ENCODE measurements around the gene PRSS21.

PRSS21 gene

DNA sequence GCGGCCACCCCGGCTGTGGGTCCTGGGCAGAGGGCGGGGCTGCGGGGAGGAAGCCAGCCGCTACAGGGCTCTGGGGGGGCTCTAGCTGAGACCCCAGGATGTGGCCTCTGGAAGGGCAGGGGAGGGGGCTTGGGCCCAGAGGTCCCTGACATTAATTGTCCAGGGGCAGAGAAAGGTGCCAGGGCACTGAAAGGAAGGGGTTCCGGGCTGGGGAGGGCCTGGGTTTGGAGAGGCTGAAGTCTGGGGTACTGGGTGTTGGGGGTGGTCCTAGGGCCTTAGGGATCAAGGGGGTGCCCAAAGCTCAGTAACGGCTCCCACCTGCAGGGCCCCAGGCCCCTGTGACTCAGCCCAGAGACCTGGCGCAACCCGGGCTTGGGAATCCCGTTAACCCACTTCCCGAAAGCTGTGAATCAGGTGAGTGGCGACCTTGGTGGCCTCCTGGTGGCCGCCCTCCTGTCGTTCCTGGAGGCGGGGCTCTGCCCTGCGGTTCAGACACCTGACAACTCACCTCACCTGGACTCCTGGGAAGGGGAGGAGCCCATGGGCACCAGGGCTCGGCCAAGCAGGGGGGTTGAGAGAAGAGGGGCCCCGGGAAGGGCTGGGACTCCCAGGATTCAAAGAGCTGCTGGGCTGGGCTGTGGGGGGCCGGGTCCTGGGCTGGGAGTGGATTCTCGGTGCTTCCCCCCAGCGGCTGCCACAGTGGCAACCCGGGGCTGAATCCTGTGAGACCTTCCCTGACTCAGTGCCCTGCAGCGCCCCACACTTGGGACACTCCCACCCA lies 41.4 kb downstream of the PRSS21 start:
- no peak overlapping the region for H3K27ac ChIP-seq (ENCODE audit: low read depth, low read length)
- no peaks in the 10 kb centered on the region for H3F3A ChIP-seq (ENCODE audit: control insufficient read depth, insufficient read depth)
- no peaks in the 10 kb centered on the region for H4K20me1 ChIP-seq (ENCODE audit: control insufficient read depth, insufficient read depth, low read depth, low read length)
- TF ChIP-seq EZH2phosphoT487 (IDR thresholded peaks at IDR 0.05; ENCODE audit: borderline replicate concordance, low read length) (no peak), CTCF (IDR thresholded peaks at IDR 0.05; ENCODE audit: low read depth, low read length, poor library complexity, severe bottlenecking) (no peak)
- H3K36me3 ChIP-seq (ENCODE audit: control insufficient read depth, low read length): no peaks in the 10 kb centered on the region
- no peak overlapping the region for H3K4me2 ChIP-seq (ENCODE audit: low read length)
- no peaks in the 10 kb centered on the region for H3K79me2 ChIP-seq (ENCODE audit: control insufficient read depth, low read length)
- no peaks in the 10 kb centered on the region for H3K9me2 ChIP-seq (replicated peaks; ENCODE audit: control insufficient read depth, low read length)
- no peak overlapping the region for H3K4me3 ChIP-seq (ENCODE audit: low read length)
- no peaks in the 10 kb centered on the region for H3K27me3 ChIP-seq (ENCODE audit: control insufficient read depth, low read length)
- peaks cover 12% of the 10 kb centered on the region for H3K9me3 ChIP-seq (ENCODE audit: control insufficient read depth, insufficient read depth, low read length)
- no peaks in the 10 kb centered on the region for H3K4me1 ChIP-seq (ENCODE audit: control insufficient read depth, low read length)

DNA sequence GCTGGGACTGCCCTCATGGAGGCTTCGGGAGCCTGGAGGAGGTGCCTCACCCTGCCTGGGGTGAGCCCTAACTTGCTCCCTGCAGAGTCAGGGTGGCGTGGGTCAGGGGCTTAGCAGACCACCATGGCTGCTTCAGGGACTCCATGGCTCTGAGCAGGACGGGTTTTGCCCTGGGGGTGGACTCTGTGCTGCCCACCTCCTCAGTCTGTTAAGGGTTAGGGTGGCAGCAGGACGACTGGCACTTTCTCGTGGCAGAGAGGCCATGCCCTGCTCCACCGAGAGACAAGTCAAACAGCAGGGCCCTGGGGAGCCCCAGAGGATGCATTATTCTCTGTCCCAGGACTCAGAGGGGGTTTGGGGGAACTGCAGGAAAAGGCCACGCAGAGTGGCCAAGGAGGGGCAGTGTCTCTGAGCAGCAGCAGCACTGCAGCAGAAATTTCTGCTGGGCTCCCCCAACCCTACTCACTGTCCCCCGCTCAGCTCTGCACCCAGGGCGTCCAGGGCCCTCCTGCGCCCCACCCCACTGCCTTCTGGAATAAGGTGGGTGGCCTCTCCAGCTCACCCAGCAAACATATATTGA lies 42.7 kb downstream of the PRSS21 start:
- no peaks in the 10 kb centered on the region for H3K79me2 ChIP-seq (ENCODE audit: control insufficient read depth, low read length)
- no peaks in the 10 kb centered on the region for H3F3A ChIP-seq (ENCODE audit: control insufficient read depth, insufficient read depth)
- H3K27ac ChIP-seq (ENCODE audit: low read depth, low read length): no peak overlapping the region
- H4K20me1 ChIP-seq (ENCODE audit: control insufficient read depth, insufficient read depth, low read depth, low read length): no peaks in the 10 kb centered on the region
- no peak overlapping the region for H3K4me3 ChIP-seq (ENCODE audit: low read length)
- H3K9me3 ChIP-seq (ENCODE audit: control insufficient read depth, insufficient read depth, low read length): peaks cover 2% of the 10 kb centered on the region; the same call in 1 of the 2 replicates
- TF ChIP-seq EZH2phosphoT487 (IDR thresholded peaks at IDR 0.05; ENCODE audit: borderline replicate concordance, low read length) (no peak), CTCF (IDR thresholded peaks at IDR 0.05; ENCODE audit: low read depth, low read length, poor library complexity, severe bottlenecking) (no peak)
- H3K27me3 ChIP-seq (ENCODE audit: control insufficient read depth, low read length): no peaks in the 10 kb centered on the region
- no peaks in the 10 kb centered on the region for H3K4me1 ChIP-seq (ENCODE audit: control insufficient read depth, low read length)
- H3K9me2 ChIP-seq (replicated peaks; ENCODE audit: control insufficient read depth, low read length): no peaks in the 10 kb centered on the region
- no peaks in the 10 kb centered on the region for H3K36me3 ChIP-seq (ENCODE audit: control insufficient read depth, low read length)
- H3K4me2 ChIP-seq (ENCODE audit: low read length): no peak overlapping the region

- no peaks in the 10 kb centered on the region for H3K36me3 ChIP-seq (ENCODE audit: control insufficient read depth, low read length)
- no peak overlapping the region for H3K27ac ChIP-seq (ENCODE audit: low read depth, low read length)
- no peak overlapping the region for H3K4me2 ChIP-seq (ENCODE audit: low read length)
- TF ChIP-seq CTCF (IDR thresholded peaks at IDR 0.05; ENCODE audit: low read depth, low read length, poor library complexity, severe bottlenecking): no peak
- no peak for TF ChIP-seq EZH2phosphoT487 (IDR thresholded peaks at IDR 0.05; ENCODE audit: borderline replicate concordance, low read length)
- H3F3A ChIP-seq (ENCODE audit: control insufficient read depth, insufficient read depth): no peaks in the 10 kb centered on the region
- no peaks in the 10 kb centered on the region; the same call in 1 of the 2 replicates for H3K9me3 ChIP-seq (ENCODE audit: control insufficient read depth, insufficient read depth, low read length)
- H3K79me2 ChIP-seq (ENCODE audit: control insufficient read depth, low read length): no peaks in the 10 kb centered on the region
- H4K20me1 ChIP-seq (ENCODE audit: control insufficient read depth, insufficient read depth, low read depth, low read length): no peaks in the 10 kb centered on the region
- H3K4me1 ChIP-seq (ENCODE audit: control insufficient read depth, low read length): no peaks in the 10 kb centered on the region
- no peaks in the 10 kb centered on the region for H3K27me3 ChIP-seq (ENCODE audit: control insufficient read depth, low read length)
- no peak overlapping the region for H3K4me3 ChIP-seq (ENCODE audit: low read length)
- no peaks in the 10 kb centered on the region for H3K9me2 ChIP-seq (replicated peaks; ENCODE audit: control insufficient read depth, low read length)
Measured at GRCh38 chr16:2860826-2861567, 44.0 kb downstream of the PRSS21 start.

All from DOHH2 (cell line).